Subcutaneous adipose tissue (tissue), 4 donors: ENCODE results near the gene FCHO1. TPM values are rescaled to one million over a fixed set of nuclear protein-coding genes. Genes with fewer than 3 reads are reported as not detected.

Experiments used
- CTCF ChIP-seq: fragments of 450-650 bp; IDR thresholded peaks from one replicate; pipeline ENCODE4 v1.5.1; 2016; ENCODE audit warnings: low read depth, mild to moderate bottlenecking, control low read depth, antibody characterized with exemption, moderate library complexity
- total RNA-seq, 4 donors: library from RNA; depleted of rRNA; stranded (reverse); fragments of >200 nt; gene quantifications; one replicate each; pipeline ENCODE4 v1.1.0, GENCODE V29; 2016

The FCHO1 gene
- total RNA-seq, 4 donors from 2014 or later, result 2.1 to 5.1 (median 3.9) TPM

GRCh38 chr19:17737690-17738153 is 13.6 kb upstream of the FCHO1 start:
- TF ChIP-seq CTCF, result no peak

- TF ChIP-seq CTCF, result no peak
Measured at GRCh38 chr19:17739121-17739875, 12.0 kb upstream of the FCHO1 start.

GRCh38 chr19:17741456-17741855 is 9.8 kb upstream of the FCHO1 start:
- TF ChIP-seq CTCF, result no peak

GRCh38 chr19:17743874-17744580 is 7.2 kb upstream of the FCHO1 start:
- TF ChIP-seq CTCF, result no peak

GRCh38 chr19:17747205-17748098 is 3.8 kb upstream of the FCHO1 start:
- TF ChIP-seq CTCF, result no peak

- no peak for TF ChIP-seq CTCF
Measured at GRCh38 chr19:17748884-17749638, 2.2 kb upstream of the FCHO1 start.
